WTC11 (cell line): ENCODE measurements around the gene PXT1. TPM values are rescaled to one million over a fixed set of nuclear protein-coding genes. Genes with fewer than 3 reads are reported as not detected.

ENCODE experiments used
- ATAC-seq: fragments of 200-7000 bp; cut with Tn5 transposase; 2 replicates; pipeline ENCODE4 v1.10.0; 2021; ENCODE audit warnings: mild to moderate bottlenecking, moderate library complexity
- CTCF ChIA-PET: fragments of 300-600 bp; sonication (Branson Sonifier 250); formaldehyde crosslinking; loops from one replicate; lab custom pipeline; 2021; ENCODE audit warnings: antibody characterized with exemption; lab: Charles Lee
- POLR2A ChIA-PET: fragments of 350-600 bp; sonication (Branson Sonifier 250); formaldehyde crosslinking; loops from one replicate; lab custom pipeline; 2021; ENCODE audit warnings: antibody characterized with exemption; lab: Charles Lee
- DNase-seq: peaks from one replicate; pipeline ENCODE4 v3.0.0; 2021; ENCODE audit warnings: low spot score
- H3K27ac Mint-ChIP-seq: 2 replicates; pipeline ENCODE4 v1.8.0; 2021; ENCODE audit warnings: mixed read lengths
- H3K27me3 Mint-ChIP-seq: 2 replicates; pipeline ENCODE4 v1.8.0; 2021; ENCODE audit warnings: low read depth, mild to moderate bottlenecking, moderate library complexity, mixed read lengths
- H3K36me3 Mint-ChIP-seq: 2 replicates; pipeline ENCODE4 v1.8.0; 2021; ENCODE audit warnings: mixed read lengths
- H3K4me1 Mint-ChIP-seq: 2 replicates; pipeline ENCODE4 v1.8.0; 2022; ENCODE audit warnings: mixed read lengths
- H3K4me3 Mint-ChIP-seq: 2 replicates; pipeline ENCODE4 v1.8.0; 2021; ENCODE audit warnings: mild to moderate bottlenecking, moderate library complexity, mixed read lengths
- H3K9me3 Mint-ChIP-seq: 2 replicates; pipeline ENCODE4 v1.8.0; 2021; ENCODE audit warnings: mixed read lengths
- ATF1 ChIP-seq: sonication (generic); formaldehyde crosslinking; IDR thresholded peaks from 2 replicates; pipeline ENCODE4 v1.8.1; 2023; ENCODE audit warnings: mild to moderate bottlenecking, moderate library complexity, missing genetic modification reagents
- ATF6 ChIP-seq: sonication (generic); formaldehyde crosslinking; IDR thresholded peaks from 2 replicates; pipeline ENCODE4 v1.8.1; 2023; ENCODE audit warnings: mild to moderate bottlenecking, missing genetic modification reagents
- CBFB ChIP-seq: sonication (generic); formaldehyde crosslinking; IDR thresholded peaks from 2 replicates; pipeline ENCODE4 v1.8.1; 2022; ENCODE audit warnings: mild to moderate bottlenecking, low read depth, missing genetic modification reagents
- CDX4 ChIP-seq: fragments of 250-450 bp; sonication (Bioruptor Pico); IDR thresholded peaks from 2 replicates; pipeline ENCODE4 v1.9.0; 2021; ENCODE audit warnings: moderate library complexity, mild to moderate bottlenecking, inconsistent platforms, borderline replicate concordance
- CREB1 ChIP-seq: sonication (generic); formaldehyde crosslinking; IDR thresholded peaks from 2 replicates; pipeline ENCODE4 v1.8.0; 2023; ENCODE audit warnings: mild to moderate bottlenecking, missing genetic modification reagents
- ELF4 ChIP-seq: sonication (generic); formaldehyde crosslinking; IDR thresholded peaks from 2 replicates; pipeline ENCODE4 v1.8.1; 2022; ENCODE audit warnings: low read depth, mild to moderate bottlenecking, moderate library complexity, missing genetic modification reagents
- EMX1 ChIP-seq: fragments of 250-450 bp; sonication (Bioruptor Pico); IDR thresholded peaks from 2 replicates; pipeline ENCODE4 v1.8.0; 2021; ENCODE audit warnings: mild to moderate bottlenecking
- MXD4 ChIP-seq: fragments of 250-450 bp; sonication (Bioruptor Pico); IDR thresholded peaks from 2 replicates; pipeline ENCODE4 v1.8.0; 2021; ENCODE audit warnings: mild to moderate bottlenecking, moderate library complexity, borderline replicate concordance
- OVOL2 ChIP-seq: fragments of 250-450 bp; sonication (Bioruptor Pico); IDR thresholded peaks from 2 replicates; pipeline ENCODE4 v1.9.0; 2021; ENCODE audit warnings: mild to moderate bottlenecking, borderline replicate concordance
- RELA ChIP-seq: sonication (generic); formaldehyde crosslinking; IDR thresholded peaks from 2 replicates; pipeline ENCODE4 v1.8.1; 2022; ENCODE audit warnings: missing genetic modification reagents, mild to moderate bottlenecking, borderline replicate concordance
- ZBTB21 ChIP-seq: sonication (generic); formaldehyde crosslinking; IDR thresholded peaks from 2 replicates; pipeline ENCODE4 v1.8.1; 2023; ENCODE audit warnings: mild to moderate bottlenecking, missing genetic modification reagents, borderline replicate concordance
- ZNF121 ChIP-seq: sonication (generic); formaldehyde crosslinking; IDR thresholded peaks from 2 replicates; pipeline ENCODE4 v1.8.0; 2023; ENCODE audit warnings: missing genetic modification reagents
- ZNF138 ChIP-seq: sonication (generic); formaldehyde crosslinking; conservative IDR thresholded peaks from 2 replicates; pipeline ENCODE4 v1.8.1; 2022; ENCODE audit warnings: mild to moderate bottlenecking, moderate library complexity, missing genetic modification reagents
- ZNF219 ChIP-seq: sonication (generic); formaldehyde crosslinking; IDR thresholded peaks from 2 replicates; pipeline ENCODE4 v1.8.0; 2023; ENCODE audit warnings: missing genetic modification reagents, mild to moderate bottlenecking, borderline replicate concordance
- ZNF396 ChIP-seq: fragments of 250-450 bp; sonication (Bioruptor Pico); IDR thresholded peaks from 2 replicates; pipeline ENCODE4 v1.8.0; 2021; ENCODE audit warnings: mild to moderate bottlenecking, moderate library complexity, borderline replicate concordance
- ZNF532 ChIP-seq: fragments of 250-450 bp; sonication (Bioruptor Pico); IDR thresholded peaks from 2 replicates; pipeline ENCODE4 v1.9.0; 2021; ENCODE audit warnings: mild to moderate bottlenecking, borderline replicate concordance
- total RNA-seq: library from RNA; stranded (reverse); gene quantifications from 3 replicates; pipeline ENCODE4 v1.2.3, GENCODE V29; 2021
- TF ChIP-seq, protein P1 (sequence below): sonication (generic); formaldehyde crosslinking; IDR thresholded peaks from 2 replicates; pipeline ENCODE4 v1.8.1; 2022; ENCODE audit warnings: mild to moderate bottlenecking, missing genetic modification reagents, moderate library complexity, borderline replicate concordance
- TF ChIP-seq, protein P2 (sequence below): sonication (generic); formaldehyde crosslinking; IDR thresholded peaks from 2 replicates; pipeline ENCODE4 v1.8.1; 2023; ENCODE audit warnings: mild to moderate bottlenecking, missing genetic modification reagents, moderate library complexity
- TF ChIP-seq, protein P3 (sequence below): sonication (generic); formaldehyde crosslinking; conservative IDR thresholded peaks from 2 replicates; pipeline ENCODE4 v1.8.1; 2022; ENCODE audit warnings: mild to moderate bottlenecking, missing genetic modification reagents

Gene PXT1
- total RNA-seq, 1 experiment from 2014 or later: 0.15 TPM

- Mint-ChIP-seq H3K27me3 (no peaks in the 10 kb centered on the region; the same call in 1 of the 2 replicates), H3K36me3 (no peaks in the 10 kb centered on the region), H3K4me3 (no peak overlapping the region), H3K9me3 (peaks cover 4% of the 10 kb centered on the region), H3K4me1 (no peaks in the 10 kb centered on the region), H3K27ac (no peak overlapping the region)
- CTCF ChIA-PET: interaction anchor here (0.6 to 2.2 kb wide), 7 partner anchors 12 to 219 kb away, joined by 3 to 12 read pairs (median 4); no protein-coding TSS in a partner anchor
- TF ChIP-seq ZNF138 (CRISPR knock-in tag) (no peak), ZNF396 (CRISPR knock-in tag) (no peak), ZNF532 (CRISPR knock-in tag) (no peak), RELA (CRISPR knock-in tag) (no peak), ELF4 (no peak)
- POLR2A ChIA-PET: no interaction called here
- DNase-seq (no peak), ATAC-seq (no peak)
These were observed 84.3 kb downstream of the PXT1 start for GRCh38 chr6:36358226-36358915.

DNA sequence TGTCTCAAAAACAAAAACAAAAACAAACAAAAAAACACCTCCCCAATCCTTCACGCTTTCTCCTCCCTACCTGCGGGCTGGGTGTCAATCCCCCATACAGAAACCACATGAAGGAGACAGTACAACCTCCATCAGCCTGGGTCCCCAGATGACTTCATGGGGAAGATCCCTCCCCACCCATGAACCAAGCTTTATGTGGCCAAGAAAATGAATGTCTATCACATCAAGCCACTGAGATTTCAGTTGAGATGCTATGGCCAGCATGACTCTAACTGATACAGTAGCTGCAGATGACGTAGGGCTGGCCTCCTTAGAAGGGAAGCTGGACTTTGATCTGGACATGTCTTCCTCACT, 84.8 kb downstream of the PXT1 start:
- Mint-ChIP-seq H3K36me3 (no peaks in the 10 kb centered on the region; the same call in 1 of the 2 replicates), H3K4me1 (no peaks in the 10 kb centered on the region), H3K4me3 (no peak overlapping the region), H3K27me3 (peaks cover under 1% of the 10 kb centered on the region; the same call in 1 of the 2 replicates), H3K27ac (no peak overlapping the region), H3K9me3 (peaks cover 9% of the 10 kb centered on the region)
- DNase-seq (no peak), ATAC-seq (no peak)
- ChIA-PET POLR2A (no interaction called here), CTCF (interaction anchor here (0.9 to 1.8 kb wide), 5 partner anchors 17 to 219 kb away, joined by 3 to 12 read pairs (median 4); no protein-coding TSS in a partner anchor)
- TF ChIP-seq CBFB (no peak), OVOL2 (CRISPR knock-in tag) (no peak), ZNF532 (CRISPR knock-in tag) (no peak), MXD4 (CRISPR knock-in tag) (no peak), ZBTB21 (CRISPR knock-in tag) (no peak), ZNF121 (no peak), CDX4 (no peak), ZNF219 (CRISPR knock-in tag) (no peak), ATF6 (CRISPR knock-in tag) (no peak), RELA (CRISPR knock-in tag) (no peak), ATF1 (CRISPR knock-in tag) (no peak), ELF4 (no peak), CREB1 (CRISPR knock-in tag) (no peak), EMX1 (CRISPR knock-in tag) (no peak)
- TF ChIP-seq, protein P1, sequence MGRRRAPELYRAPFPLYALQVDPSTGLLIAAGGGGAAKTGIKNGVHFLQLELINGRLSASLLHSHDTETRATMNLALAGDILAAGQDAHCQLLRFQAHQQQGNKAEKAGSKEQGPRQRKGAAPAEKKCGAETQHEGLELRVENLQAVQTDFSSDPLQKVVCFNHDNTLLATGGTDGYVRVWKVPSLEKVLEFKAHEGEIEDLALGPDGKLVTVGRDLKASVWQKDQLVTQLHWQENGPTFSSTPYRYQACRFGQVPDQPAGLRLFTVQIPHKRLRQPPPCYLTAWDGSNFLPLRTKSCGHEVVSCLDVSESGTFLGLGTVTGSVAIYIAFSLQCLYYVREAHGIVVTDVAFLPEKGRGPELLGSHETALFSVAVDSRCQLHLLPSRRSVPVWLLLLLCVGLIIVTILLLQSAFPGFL: no peak
- TF ChIP-seq, protein P2, sequence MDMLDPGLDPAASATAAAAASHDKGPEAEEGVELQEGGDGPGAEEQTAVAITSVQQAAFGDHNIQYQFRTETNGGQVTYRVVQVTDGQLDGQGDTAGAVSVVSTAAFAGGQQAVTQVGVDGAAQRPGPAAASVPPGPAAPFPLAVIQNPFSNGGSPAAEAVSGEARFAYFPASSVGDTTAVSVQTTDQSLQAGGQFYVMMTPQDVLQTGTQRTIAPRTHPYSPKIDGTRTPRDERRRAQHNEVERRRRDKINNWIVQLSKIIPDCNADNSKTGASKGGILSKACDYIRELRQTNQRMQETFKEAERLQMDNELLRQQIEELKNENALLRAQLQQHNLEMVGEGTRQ (CRISPR knock-in tag): no peak
- TF ChIP-seq, protein P3, sequence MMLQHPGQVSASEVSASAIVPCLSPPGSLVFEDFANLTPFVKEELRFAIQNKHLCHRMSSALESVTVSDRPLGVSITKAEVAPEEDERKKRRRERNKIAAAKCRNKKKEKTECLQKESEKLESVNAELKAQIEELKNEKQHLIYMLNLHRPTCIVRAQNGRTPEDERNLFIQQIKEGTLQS (CRISPR knock-in tag): no peak
